Measurements from ENCODE around the gene BAMBI. TPM values are rescaled to one million over a fixed set of nuclear protein-coding genes. Genes with fewer than 3 reads are reported as not detected.

BAMBI gene
- total RNA-seq, 1 donor from 2014 or later: 50.6 TPM

DNA sequence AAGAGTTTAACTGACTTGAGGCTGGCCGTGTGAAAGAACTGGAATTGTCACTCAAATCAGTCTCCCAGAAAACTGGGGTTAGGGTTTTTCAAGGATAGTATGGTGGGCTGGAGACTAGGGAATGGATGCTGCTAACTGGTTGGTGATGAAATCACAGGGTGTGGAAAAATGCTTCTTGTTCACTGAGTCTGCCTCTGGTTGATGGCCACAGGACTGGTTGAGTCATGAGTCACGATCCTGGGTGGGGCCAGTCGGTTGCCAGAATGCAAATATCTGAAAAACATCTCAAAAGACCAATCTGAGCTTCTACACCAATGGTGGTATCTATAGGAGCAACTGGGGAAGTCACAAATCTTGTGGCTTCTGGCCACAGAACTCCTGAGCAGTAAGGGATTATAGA lies 16.3 kb upstream of the BAMBI start:
- Histone ChIP-seq H4K20me1 (ENCODE audit: insufficient read depth, low read length) (no peaks in the 10 kb centered on the region), H3K4me1 (ENCODE audit: insufficient read depth, low read length) (peaks cover 10% of the 10 kb centered on the region), H3K4me2 (ENCODE audit: low read length) (peak overlapping the region; percentile 20), H3K79me2 (ENCODE audit: insufficient read depth, low read length) (no peaks in the 10 kb centered on the region), H3K9me3 (ENCODE audit: insufficient read depth, low read depth, low read length) (no peaks in the 10 kb centered on the region), H3K9ac (ENCODE audit: low read length) (no peak overlapping the region), H3K27ac (ENCODE audit: low read depth, low read length) (no peak overlapping the region), H3K36me3 (ENCODE audit: insufficient read depth, low read length) (no peaks in the 10 kb centered on the region), H3K4me3 (ENCODE audit: insufficient read depth, low read depth, low read length) (no peak overlapping the region), H3K27me3 (ENCODE audit: insufficient read depth, low read length) (no peaks in the 10 kb centered on the region), H2AFZ (ENCODE audit: low read depth, low read length) (no peak overlapping the region)
- no peaks in the 10 kb centered on the region for H3K27me3 Mint-ChIP-seq (ENCODE audit: low read depth, unreplicated experiment)
- H3K4me3 Mint-ChIP-seq (ENCODE audit: unreplicated experiment): no peak overlapping the region
- peaks cover 2% of the 10 kb centered on the region for H3K36me3 Mint-ChIP-seq (ENCODE audit: low read depth, unreplicated experiment)
- peak overlapping the region; percentile 8 for H3K27ac Mint-ChIP-seq (ENCODE audit: unreplicated experiment)
- peak; percentile 86 for DNase-seq (ENCODE audit: low read depth)
- FAIRE-seq: peak; percentile 87
- TF ChIP-seq, protein P1, sequence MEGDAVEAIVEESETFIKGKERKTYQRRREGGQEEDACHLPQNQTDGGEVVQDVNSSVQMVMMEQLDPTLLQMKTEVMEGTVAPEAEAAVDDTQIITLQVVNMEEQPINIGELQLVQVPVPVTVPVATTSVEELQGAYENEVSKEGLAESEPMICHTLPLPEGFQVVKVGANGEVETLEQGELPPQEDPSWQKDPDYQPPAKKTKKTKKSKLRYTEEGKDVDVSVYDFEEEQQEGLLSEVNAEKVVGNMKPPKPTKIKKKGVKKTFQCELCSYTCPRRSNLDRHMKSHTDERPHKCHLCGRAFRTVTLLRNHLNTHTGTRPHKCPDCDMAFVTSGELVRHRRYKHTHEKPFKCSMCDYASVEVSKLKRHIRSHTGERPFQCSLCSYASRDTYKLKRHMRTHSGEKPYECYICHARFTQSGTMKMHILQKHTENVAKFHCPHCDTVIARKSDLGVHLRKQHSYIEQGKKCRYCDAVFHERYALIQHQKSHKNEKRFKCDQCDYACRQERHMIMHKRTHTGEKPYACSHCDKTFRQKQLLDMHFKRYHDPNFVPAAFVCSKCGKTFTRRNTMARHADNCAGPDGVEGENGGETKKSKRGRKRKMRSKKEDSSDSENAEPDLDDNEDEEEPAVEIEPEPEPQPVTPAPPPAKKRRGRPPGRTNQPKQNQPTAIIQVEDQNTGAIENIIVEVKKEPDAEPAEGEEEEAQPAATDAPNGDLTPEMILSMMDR (IDR thresholded peaks at IDR 0.05; ENCODE audit: insufficient read depth, low read depth, low read length): no peak
- TF ChIP-seq EZH2 (IDR thresholded peaks at IDR 0.05; ENCODE audit: insufficient read depth, low read length): no peak
- peaks cover 15% of the 10 kb centered on the region for H3K4me1 Mint-ChIP-seq (ENCODE audit: low read depth, unreplicated experiment)
- peaks cover 2% of the 10 kb centered on the region for H3K9me3 Mint-ChIP-seq (ENCODE audit: unreplicated experiment)

DNA sequence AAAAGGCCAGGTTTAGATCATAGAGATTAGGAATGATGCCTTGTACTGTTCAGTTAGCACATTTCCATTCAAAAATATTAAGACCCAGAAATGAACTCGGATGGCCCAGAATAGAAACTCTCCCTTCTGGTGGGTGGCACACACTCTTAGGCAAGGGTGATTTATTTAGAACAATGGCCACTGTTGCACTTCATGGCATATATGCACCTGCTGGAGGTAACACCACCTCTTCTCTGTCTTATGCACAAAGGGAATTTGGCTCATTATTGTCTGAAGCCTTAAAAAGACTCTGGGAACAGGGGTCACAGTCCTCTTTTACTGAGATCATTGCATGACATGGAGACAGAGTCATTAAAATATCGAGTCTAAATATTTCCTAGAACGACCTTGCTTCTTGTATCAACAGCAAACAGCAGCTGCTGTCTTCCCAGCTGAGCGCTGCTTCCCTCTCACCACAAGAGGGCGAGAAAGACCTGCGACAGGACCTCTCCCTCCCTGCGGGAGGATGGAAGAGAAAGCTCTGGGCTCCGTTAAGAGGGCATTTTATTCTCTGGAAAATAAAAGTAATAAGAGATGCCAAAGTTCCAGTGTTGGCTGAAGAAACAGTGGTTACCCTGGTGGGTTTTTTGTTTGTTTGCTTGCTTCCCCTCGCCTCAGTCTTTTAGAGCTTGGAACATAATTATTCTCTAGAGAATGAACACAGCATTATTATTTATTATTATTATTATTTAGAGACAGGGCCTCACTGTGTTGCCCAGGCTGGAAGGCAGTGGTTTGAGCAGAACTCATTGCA lies 13.5 kb upstream of the BAMBI start:
- Histone ChIP-seq H3K9me3 (ENCODE audit: insufficient read depth, low read depth, low read length) (no peaks in the 10 kb centered on the region), H3K27ac (ENCODE audit: low read depth, low read length) (no peak overlapping the region), H3K4me1 (ENCODE audit: insufficient read depth, low read length) (peaks cover 14% of the 10 kb centered on the region), H3K79me2 (ENCODE audit: insufficient read depth, low read length) (no peaks in the 10 kb centered on the region), H4K20me1 (ENCODE audit: insufficient read depth, low read length) (no peaks in the 10 kb centered on the region), H3K4me2 (ENCODE audit: low read length) (no peak overlapping the region), H3K36me3 (ENCODE audit: insufficient read depth, low read length) (no peaks in the 10 kb centered on the region), H2AFZ (ENCODE audit: low read depth, low read length) (no peak overlapping the region), H3K27me3 (ENCODE audit: insufficient read depth, low read length) (no peaks in the 10 kb centered on the region), H3K9ac (ENCODE audit: low read length) (no peak overlapping the region), H3K4me3 (ENCODE audit: insufficient read depth, low read depth, low read length) (no peak overlapping the region)
- TF ChIP-seq, protein P1 (IDR thresholded peaks at IDR 0.05; ENCODE audit: insufficient read depth, low read depth, low read length): peak; percentile 100
- TF ChIP-seq EZH2 (IDR thresholded peaks at IDR 0.05; ENCODE audit: insufficient read depth, low read length): no peak
- peak; percentile 60 for DNase-seq (ENCODE audit: low read depth)
- Mint-ChIP-seq H3K9me3 (ENCODE audit: unreplicated experiment) (peaks cover 5% of the 10 kb centered on the region), H3K4me3 (ENCODE audit: unreplicated experiment) (no peak overlapping the region), H3K27me3 (ENCODE audit: low read depth, unreplicated experiment) (no peaks in the 10 kb centered on the region), H3K36me3 (ENCODE audit: low read depth, unreplicated experiment) (peaks cover 2% of the 10 kb centered on the region), H3K4me1 (ENCODE audit: low read depth, unreplicated experiment) (peaks cover 33% of the 10 kb centered on the region), H3K27ac (ENCODE audit: unreplicated experiment) (peak overlapping the region; percentile 6)
- FAIRE-seq: peak; percentile 29

DNA sequence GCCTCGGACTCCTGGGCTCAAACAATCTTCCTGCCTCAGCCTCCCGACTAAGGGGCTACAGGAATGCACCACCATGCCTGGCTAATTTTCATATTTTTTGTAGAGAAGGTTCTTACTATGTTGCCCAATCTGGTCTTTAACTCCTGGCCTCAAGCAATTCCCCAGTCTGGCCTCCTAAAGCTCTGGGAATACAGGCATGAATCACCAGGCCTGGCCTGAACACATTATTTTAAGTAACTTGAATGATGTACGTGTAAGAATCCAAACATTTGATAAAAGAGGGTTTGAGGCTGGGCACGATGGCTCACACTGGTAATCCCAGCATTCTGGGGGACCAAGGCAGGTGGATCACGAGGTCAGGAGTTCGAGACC lies 13.0 kb upstream of the BAMBI start:
- Histone ChIP-seq H3K9ac (ENCODE audit: low read length) (no peak overlapping the region), H2AFZ (ENCODE audit: low read depth, low read length) (no peak overlapping the region), H3K4me3 (ENCODE audit: insufficient read depth, low read depth, low read length) (no peak overlapping the region), H3K4me1 (ENCODE audit: insufficient read depth, low read length) (peaks cover 14% of the 10 kb centered on the region), H3K4me2 (ENCODE audit: low read length) (no peak overlapping the region), H3K27me3 (ENCODE audit: insufficient read depth, low read length) (peaks cover 3% of the 10 kb centered on the region), H3K79me2 (ENCODE audit: insufficient read depth, low read length) (no peaks in the 10 kb centered on the region), H3K9me3 (ENCODE audit: insufficient read depth, low read depth, low read length) (no peaks in the 10 kb centered on the region), H4K20me1 (ENCODE audit: insufficient read depth, low read length) (no peaks in the 10 kb centered on the region), H3K27ac (ENCODE audit: low read depth, low read length) (no peak overlapping the region), H3K36me3 (ENCODE audit: insufficient read depth, low read length) (no peaks in the 10 kb centered on the region)
- no peak for TF ChIP-seq EZH2 (IDR thresholded peaks at IDR 0.05; ENCODE audit: insufficient read depth, low read length)
- TF ChIP-seq, protein P1 (IDR thresholded peaks at IDR 0.05; ENCODE audit: insufficient read depth, low read depth, low read length): no peak
- Mint-ChIP-seq H3K27ac (ENCODE audit: unreplicated experiment) (peak overlapping the region; percentile 66), H3K4me3 (ENCODE audit: unreplicated experiment) (no peak overlapping the region), H3K4me1 (ENCODE audit: low read depth, unreplicated experiment) (peaks cover 33% of the 10 kb centered on the region), H3K9me3 (ENCODE audit: unreplicated experiment) (peaks cover 7% of the 10 kb centered on the region), H3K36me3 (ENCODE audit: low read depth, unreplicated experiment) (peaks cover 2% of the 10 kb centered on the region), H3K27me3 (ENCODE audit: low read depth, unreplicated experiment) (peaks cover 1% of the 10 kb centered on the region)
- FAIRE-seq (no peak), DNase-seq (ENCODE audit: low read depth) (peak; percentile 69)

All from astrocyte (in vitro differentiated cells and primary cell).